Prostate gland (tissue), 2 donors: ENCODE measurements around the gene ME3. TPM values are rescaled to one million over a fixed set of nuclear protein-coding genes. Genes with fewer than 3 reads are reported as not detected.
"Not testable (repeated sequence)": the region's sequence is repeated elsewhere in the genome, so short reads cannot be mapped to it uniquely, and the experiment has no call there.

Experiments used
- DNase-seq: peaks from one replicate; pipeline ENCODE4 v3.0.0-alpha.2; 2019; ENCODE audit warnings: low spot score
- H3K27ac ChIP-seq, 2 donors: fragments of 200-600 bp; sonication (generic); 2 replicates each; pipeline ENCODE4 v1.5.1; 2017 to 2019
- H3K27me3 ChIP-seq: fragments of 200-600 bp; sonication (generic); replicated peaks from 2 replicates; pipeline ENCODE4 v1.5.1; 2019; ENCODE audit not compliant: insufficient read depth
- H3K36me3 ChIP-seq, 2 donors: fragments of 200-600 bp; sonication (generic); 1 replicate in 1 of 2; 2 replicates in 1 of 2; pipeline versions ENCODE4 v1.5.1 to v1.8.1; 2017 to 2019
- H3K4me1 ChIP-seq: fragments of 200-600 bp; sonication (generic); replicated peaks from 2 replicates; pipeline ENCODE4 v1.5.1; 2019
- H3K4me3 ChIP-seq, 2 donors: fragments of 200-600 bp; sonication (generic); 2 replicates each; pipeline ENCODE4 v1.5.1; 2017 to 2019
- H3K9me3 ChIP-seq: fragments of 200-600 bp; sonication (generic); 2 replicates; pipeline ENCODE4 v1.5.1; 2017
- CTCF ChIP-seq, 4 experiments: fragments of 200-600 bp in 2 of 4; fragments of 450-650 bp in 2 of 4; sonication (generic) in 2 of 4; IDR thresholded peaks; 1 replicate in 3 of 4; 2 replicates in 1 of 4; pipeline ENCODE4 v1.5.1; 2016 to 2019; ENCODE audit warnings: antibody characterized with exemption in 4 of 4, mild to moderate bottlenecking in 2 of 4, moderate library complexity in 2 of 4
- POLR2A ChIP-seq: fragments of 450-650 bp; IDR thresholded peaks from one replicate; pipeline ENCODE4 v1.6.1; 2016; ENCODE audit warnings: antibody characterized with exemption, mild to moderate bottlenecking
- POLR2AphosphoS5 ChIP-seq: sonication (generic); formaldehyde crosslinking; IDR thresholded peaks from one replicate; pipeline ENCODE4 v1.6.1; 2017; ENCODE audit warnings: antibody characterized with exemption
- WGBS: methylation state at CpG from one replicate; pipeline ENCODE4 v1.1.5; 2018; 5-methylcytosine and 5-hydroxymethylcytosine counted together
- intact Hi-C: fragments of 100-400 bp; cut with DNase I; formaldehyde crosslinking; loops from one replicate; pipeline ENCODE4 v1.14.2; 2022
- total RNA-seq, 2 donors: library from RNA; depleted of rRNA; stranded (reverse); fragments of >200 nt; gene quantifications; one replicate each; pipeline ENCODE4 v1.1.0, GENCODE V29; 2016

ME3 gene
- total RNA-seq, 2 donors from 2014 or later, result 31.4 to 107 TPM

GRCh38 chr11:86442420-86442819 is 230.0 kb downstream of the ME3 start:
- TF ChIP-seq POLR2A (no peak), POLR2AphosphoS5 (no peak), CTCF (IDR thresholded peaks at IDR 0.05) (no peak)
- no peak for DNase-seq
- H3K27me3 ChIP-seq, result no peaks in the 10 kb centered on the region
- no peaks in the 10 kb centered on the region for H3K36me3 ChIP-seq
- intact Hi-C loops, result no loop called here
- 93% methylated on average over 2 of the region's 2 CpGs for WGBS
- no peaks in the 10 kb centered on the region for H3K9me3 ChIP-seq
- no peaks in the 10 kb centered on the region for H3K4me1 ChIP-seq
- no peak overlapping the region for H3K4me3 ChIP-seq
- H3K27ac ChIP-seq, result no peak overlapping the region

GRCh38 chr11:86440843-86441242 is 231.6 kb downstream of the ME3 start:
- no peak for TF ChIP-seq POLR2A
- no peak for TF ChIP-seq CTCF (IDR thresholded peaks at IDR 0.05)
- no peak for TF ChIP-seq POLR2AphosphoS5
- Histone ChIP-seq H3K4me3 (no peak overlapping the region), H3K9me3 (no peaks in the 10 kb centered on the region), H3K27ac (no peak overlapping the region), H3K4me1 (no peaks in the 10 kb centered on the region), H3K27me3 (no peaks in the 10 kb centered on the region), H3K36me3 (no peaks in the 10 kb centered on the region)
- intact Hi-C loops, result no loop called here
- whole genome bisulfite sequencing, result 71% methylated on average over 2 of the region's 2 CpGs
- no peak for DNase-seq

GRCh38 chr11:86440305-86440716 is 232.1 kb downstream of the ME3 start:
- no peak overlapping the region for H3K27ac ChIP-seq
- no peak for DNase-seq
- no peaks in the 10 kb centered on the region for H3K27me3 ChIP-seq
- no peaks in the 10 kb centered on the region for H3K9me3 ChIP-seq
- no peaks in the 10 kb centered on the region for H3K36me3 ChIP-seq
- no peak overlapping the region for H3K4me3 ChIP-seq
- TF ChIP-seq CTCF (IDR thresholded peaks at IDR 0.05), result no peak
- WGBS, result 86% methylated on average over 3 of the region's 3 CpGs
- intact Hi-C loops, result no loop called here
- no peaks in the 10 kb centered on the region for H3K4me1 ChIP-seq

- no peaks in the 10 kb centered on the region for H3K36me3 ChIP-seq
- DNase-seq, result no peak
- H3K4me1 ChIP-seq, result no peaks in the 10 kb centered on the region
- no peak overlapping the region for H3K4me3 ChIP-seq
- intact Hi-C loops, result no loop called here
- no peaks in the 10 kb centered on the region for H3K27me3 ChIP-seq
- H3K9me3 ChIP-seq, result no peaks in the 10 kb centered on the region
- TF ChIP-seq POLR2AphosphoS5 (no peak), POLR2A (no peak), CTCF (IDR thresholded peaks at IDR 0.05) (no peak)
- H3K27ac ChIP-seq, result no peak overlapping the region
- 94% methylated on average over 1 of the region's 1 CpG for WGBS
Observed at GRCh38 chr11:86438685-86439084, 233.7 kb downstream of the ME3 start.

- Histone ChIP-seq H3K9me3 (no peaks in the 10 kb centered on the region), H3K27me3 (no peaks in the 10 kb centered on the region), H3K36me3 (no peaks in the 10 kb centered on the region), H3K27ac (no peak overlapping the region), H3K4me1 (no peaks in the 10 kb centered on the region), H3K4me3 (no peak overlapping the region)
- intact Hi-C loops, result no loop called here
- 90% methylated on average over 2 of the region's 2 CpGs for WGBS
- TF ChIP-seq POLR2A (no peak), CTCF (IDR thresholded peaks at IDR 0.05) (no peak), POLR2AphosphoS5 (no peak)
- DNase-seq, result no peak
Observed at GRCh38 chr11:86435711-86436110, 236.7 kb downstream of the ME3 start.

- WGBS, result 95% methylated on average over 33 of the region's 38 CpGs
Observed at GRCh38 chr11:86433361-86434095, 238.9 kb downstream of the ME3 start.

More at GRCh38 chr11:86433361-86434095, 238.9 kb downstream of the ME3 start:
- intact Hi-C loops, H3K27ac ChIP-seq, H3K9me3 ChIP-seq, H3K36me3 ChIP-seq, H3K4me1 ChIP-seq, DNase-seq, H3K4me3 ChIP-seq, H3K27me3 ChIP-seq: not testable (repeated sequence)
